ENCODE data around the gene PTPRA. TPM values are rescaled to one million over a fixed set of nuclear protein-coding genes. Genes with fewer than 3 reads are reported as not detected.
A peak's percentile ranks its signal among the peaks of the same experiment; 100 is the strongest.

Gene PTPRA
- total RNA-seq, 1 experiment from 2014 or later = 57.0 TPM

GRCh38 chr20:3070725-3071124 lies 197.4 kb downstream of the PTPRA start:
- Histone ChIP-seq H3K4me1 (peaks cover 6% of the 10 kb centered on the region; the same call in 1 of the 2 replicates), H3K27me3 (replicated peaks; ENCODE audit: control insufficient read depth, insufficient read depth, low read length) (no peaks in the 10 kb centered on the region), H3K4me3 (ENCODE audit: low read depth, low read length) (peak overlapping the region; percentile 74), H3K9me3 (no peaks in the 10 kb centered on the region), H3K36me3 (ENCODE audit: control insufficient read depth, insufficient read depth, low read length) (no peaks in the 10 kb centered on the region; the same call in 1 of the 2 replicates)
- ChIA-PET POLR2A (no interaction called here), CTCF (no interaction called here)
- intact Hi-C loops (cut with micrococcal nuclease; ENCODE audit: unreplicated experiment) = no loop called here
- TF ChIP-seq, protein P1, sequence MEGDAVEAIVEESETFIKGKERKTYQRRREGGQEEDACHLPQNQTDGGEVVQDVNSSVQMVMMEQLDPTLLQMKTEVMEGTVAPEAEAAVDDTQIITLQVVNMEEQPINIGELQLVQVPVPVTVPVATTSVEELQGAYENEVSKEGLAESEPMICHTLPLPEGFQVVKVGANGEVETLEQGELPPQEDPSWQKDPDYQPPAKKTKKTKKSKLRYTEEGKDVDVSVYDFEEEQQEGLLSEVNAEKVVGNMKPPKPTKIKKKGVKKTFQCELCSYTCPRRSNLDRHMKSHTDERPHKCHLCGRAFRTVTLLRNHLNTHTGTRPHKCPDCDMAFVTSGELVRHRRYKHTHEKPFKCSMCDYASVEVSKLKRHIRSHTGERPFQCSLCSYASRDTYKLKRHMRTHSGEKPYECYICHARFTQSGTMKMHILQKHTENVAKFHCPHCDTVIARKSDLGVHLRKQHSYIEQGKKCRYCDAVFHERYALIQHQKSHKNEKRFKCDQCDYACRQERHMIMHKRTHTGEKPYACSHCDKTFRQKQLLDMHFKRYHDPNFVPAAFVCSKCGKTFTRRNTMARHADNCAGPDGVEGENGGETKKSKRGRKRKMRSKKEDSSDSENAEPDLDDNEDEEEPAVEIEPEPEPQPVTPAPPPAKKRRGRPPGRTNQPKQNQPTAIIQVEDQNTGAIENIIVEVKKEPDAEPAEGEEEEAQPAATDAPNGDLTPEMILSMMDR (IDR thresholded peaks at IDR 0.05; ENCODE audit: insufficient read depth in 1 of 2, low read depth in 1 of 2, low read length in 1 of 2, severe bottlenecking in 1 of 2, unreplicated experiment in 1 of 2) = no peak
- Mint-ChIP-seq H3K27me3 (ENCODE audit: insufficient read depth, unreplicated experiment) (no peaks in the 10 kb centered on the region), H3K9me3 (ENCODE audit: unreplicated experiment) (no peaks in the 10 kb centered on the region), H3K27ac (ENCODE audit: unreplicated experiment) (no peak overlapping the region), H3K4me1 (ENCODE audit: low read depth, unreplicated experiment) (peaks cover 13% of the 10 kb centered on the region), H3K4me3 (ENCODE audit: unreplicated experiment) (peak overlapping the region; percentile 58), H3K36me3 (ENCODE audit: insufficient read depth, unreplicated experiment) (peaks cover 8% of the 10 kb centered on the region)
- BruUV-seq (replicated peaks) = TSS peak; percentile 54
- no peak for DNase-seq

GRCh38 chr20:3071266-3071609 lies 198.0 kb downstream of the PTPRA start:
- ChIA-PET CTCF (interaction anchor here (0.6 kb wide), 1 partner anchor 237 kb away, joined by 3 read pairs; no protein-coding TSS in a partner anchor), POLR2A (no interaction called here)
- H3K4me3 ChIP-seq (ENCODE audit: low read depth, low read length) = peak overlapping the region; percentile 74
- H3K27me3 ChIP-seq (replicated peaks; ENCODE audit: control insufficient read depth, insufficient read depth, low read length) = no peaks in the 10 kb centered on the region
- Mint-ChIP-seq H3K36me3 (ENCODE audit: insufficient read depth, unreplicated experiment) (peaks cover 8% of the 10 kb centered on the region), H3K4me3 (ENCODE audit: unreplicated experiment) (peak overlapping the region; percentile 58), H3K27ac (ENCODE audit: unreplicated experiment) (no peak overlapping the region), H3K9me3 (ENCODE audit: unreplicated experiment) (no peaks in the 10 kb centered on the region), H3K4me1 (ENCODE audit: low read depth, unreplicated experiment) (peaks cover 13% of the 10 kb centered on the region), H3K27me3 (ENCODE audit: insufficient read depth, unreplicated experiment) (no peaks in the 10 kb centered on the region)
- no peaks in the 10 kb centered on the region for H3K9me3 ChIP-seq
- TF ChIP-seq, protein P1 (IDR thresholded peaks at IDR 0.05; ENCODE audit: insufficient read depth in 1 of 2, low read depth in 1 of 2, low read length in 1 of 2, severe bottlenecking in 1 of 2, unreplicated experiment in 1 of 2) = no peak
- H3K4me1 ChIP-seq = peaks cover 6% of the 10 kb centered on the region; the same call in 1 of the 2 replicates
- no peaks in the 10 kb centered on the region; the same call in 1 of the 2 replicates for H3K36me3 ChIP-seq (ENCODE audit: control insufficient read depth, insufficient read depth, low read length)
- no TSS peak for BruUV-seq (replicated peaks)
- DNase-seq = no peak
- intact Hi-C loops (cut with micrococcal nuclease; ENCODE audit: unreplicated experiment) = no loop called here

GRCh38 chr20:3071610-3072529 lies 198.6 kb downstream of the PTPRA start, which contains the start of gene OXT:
Gene OXT (plus strand): TSS chr20:3071620. CDS start chr20:3071656, 36 bp downstream.
- H3K4me3 Mint-ChIP-seq (ENCODE audit: unreplicated experiment) = peak within 1 kb of the TSS; percentile 58
- H3K36me3 Mint-ChIP-seq (ENCODE audit: insufficient read depth, unreplicated experiment) = peaks cover 8% of the 10 kb centered on the region
- H3K4me3 ChIP-seq (ENCODE audit: low read depth, low read length) = peak within 1 kb of the TSS; percentile 74
- H3K4me1 Mint-ChIP-seq (ENCODE audit: low read depth, unreplicated experiment) = peaks cover 13% of the 10 kb centered on the region
- TF ChIP-seq, protein P1 (IDR thresholded peaks at IDR 0.05; ENCODE audit: insufficient read depth in 1 of 2, low read depth in 1 of 2, low read length in 1 of 2, severe bottlenecking in 1 of 2, unreplicated experiment in 1 of 2) = no peak
- no peaks in the 10 kb centered on the region for H3K27me3 Mint-ChIP-seq (ENCODE audit: insufficient read depth, unreplicated experiment)
- H3K27ac Mint-ChIP-seq (ENCODE audit: unreplicated experiment) = peak within 1 kb of the TSS; percentile 86
- intact Hi-C loops (cut with micrococcal nuclease; ENCODE audit: unreplicated experiment) = no loop called here
- H3K36me3 ChIP-seq (ENCODE audit: control insufficient read depth, insufficient read depth, low read length) = no peaks in the 10 kb centered on the region; the same call in 1 of the 2 replicates
- no peaks in the 10 kb centered on the region for H3K27me3 ChIP-seq (replicated peaks; ENCODE audit: control insufficient read depth, insufficient read depth, low read length)
- H3K9me3 Mint-ChIP-seq (ENCODE audit: unreplicated experiment) = no peaks in the 10 kb centered on the region
- DNase-seq = peak; percentile 79 to 85
- no TSS peak for BruUV-seq (replicated peaks)
- H3K4me1 ChIP-seq = peaks cover 6% of the 10 kb centered on the region; the same call in 1 of the 2 replicates
- H3K9me3 ChIP-seq = no peaks in the 10 kb centered on the region
- ChIA-PET CTCF (interaction anchor here (0.6 to 1.3 kb wide), 2 partner anchors 18 to 236 kb away, joined by 3 to 7 read pairs; no protein-coding TSS in a partner anchor), POLR2A (no interaction called here)
